Measurements from ENCODE around the gene GRWD1.

Gene GRWD1

DNA sequence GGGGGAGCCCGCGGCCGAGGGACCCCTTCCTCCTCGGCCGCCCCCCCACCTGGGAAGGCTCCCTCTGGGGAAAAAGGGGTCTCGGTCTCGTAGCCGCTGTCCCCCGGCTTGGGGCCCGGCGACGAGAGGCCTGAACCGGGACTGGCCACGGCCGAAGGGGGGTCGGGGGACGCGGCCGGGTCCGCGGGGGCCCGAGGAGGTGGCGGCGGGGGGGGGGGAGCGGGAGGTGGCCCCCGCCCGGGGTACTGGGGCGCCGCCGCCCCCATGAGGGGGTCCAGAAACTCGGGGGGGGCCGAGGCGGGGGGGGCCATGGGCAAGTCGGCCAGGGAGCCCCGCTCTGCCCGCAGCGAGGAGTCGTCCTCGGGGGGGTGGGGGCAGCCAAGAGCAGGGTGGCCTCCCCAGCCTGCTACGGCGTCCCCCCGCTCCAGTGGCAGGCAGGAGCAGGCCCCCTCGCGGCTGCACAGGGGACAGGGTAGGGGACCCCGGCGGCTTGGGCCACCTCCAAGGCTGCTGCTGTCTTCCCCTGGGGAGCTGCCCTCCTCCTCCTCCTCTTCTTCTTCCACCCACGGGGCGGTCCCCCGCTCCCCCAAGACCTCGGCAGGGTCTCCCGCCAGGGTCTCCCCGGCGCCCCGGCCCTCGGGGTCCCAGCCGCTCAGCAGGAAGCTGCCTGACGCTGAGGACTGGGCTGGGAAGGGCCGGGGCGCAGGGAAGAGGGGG is 53.0 kb downstream of the GRWD1 start:
- no peak for FAIRE-seq

DNA sequence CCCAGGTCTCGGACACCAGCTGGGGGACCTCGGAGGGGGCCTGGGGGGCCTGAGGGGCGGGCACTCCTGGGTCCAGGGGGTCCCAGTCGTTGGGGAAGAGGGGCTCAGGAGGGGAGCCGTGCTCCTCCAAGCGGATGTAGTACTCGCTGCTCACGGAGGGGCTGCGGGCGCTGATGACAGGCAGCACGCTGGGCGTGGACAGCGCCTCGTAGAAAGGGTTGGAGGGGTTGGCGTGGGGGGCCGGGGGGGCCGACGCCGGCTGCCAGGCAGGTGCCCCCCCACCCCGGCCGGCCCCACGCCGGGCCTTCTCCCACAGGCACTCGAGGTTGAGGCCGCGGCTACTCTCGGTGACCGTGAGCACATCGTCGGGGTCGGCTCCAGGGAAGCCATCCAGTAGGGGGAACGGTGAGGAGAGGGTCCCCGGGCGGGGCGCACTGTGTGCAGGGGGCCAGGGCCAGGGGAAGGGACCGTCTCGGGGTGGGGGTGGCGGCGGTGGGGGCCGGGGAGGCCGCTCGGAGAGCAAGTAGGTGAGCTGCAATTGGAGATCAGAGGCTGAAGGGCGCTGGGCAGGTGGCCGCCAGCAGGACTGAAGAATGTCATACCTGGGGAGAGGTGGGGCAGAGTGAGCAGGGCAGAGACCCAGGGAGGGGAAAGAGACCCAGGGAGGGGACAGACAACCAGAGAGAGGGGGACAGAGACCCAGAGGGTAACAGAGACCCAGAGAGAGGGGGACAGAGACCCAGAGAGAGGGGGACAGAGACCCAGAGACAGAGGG is 53.7 kb downstream of the GRWD1 start:
- FAIRE-seq: no peak

DNA sequence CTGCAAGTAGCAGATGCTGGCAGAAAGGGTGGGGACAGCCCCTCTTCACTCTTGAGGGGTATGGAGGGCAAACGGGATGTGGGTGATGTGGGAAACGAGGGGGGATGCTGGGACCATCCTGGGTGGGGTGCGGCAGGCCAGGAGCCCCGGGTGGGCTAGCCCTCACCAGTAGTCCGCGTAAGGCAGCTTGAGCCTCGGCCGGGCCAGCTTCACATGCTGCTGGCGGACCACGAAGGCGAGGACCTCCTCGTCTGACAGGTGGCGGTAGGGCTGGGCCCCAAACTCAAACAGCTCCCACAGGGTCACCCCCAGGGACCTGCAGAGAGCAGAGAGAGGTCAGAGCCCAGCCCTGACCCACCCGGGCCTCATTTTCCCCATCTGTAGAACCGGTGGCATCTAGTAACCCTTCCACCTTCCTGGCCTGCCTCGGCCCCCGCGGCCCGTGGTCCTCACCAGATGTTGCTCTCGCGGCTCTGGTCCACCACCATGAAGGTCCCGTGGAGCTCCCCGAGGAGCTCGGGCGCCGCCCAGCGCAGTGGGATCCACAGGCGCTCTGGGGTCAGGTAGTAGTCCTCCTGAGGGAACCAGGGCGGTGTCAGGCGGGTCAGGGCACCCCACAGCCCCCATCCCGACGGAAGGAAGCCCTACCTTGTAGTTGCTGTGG is 55.2 kb downstream of the GRWD1 start:
- no peak for FAIRE-seq

DNA sequence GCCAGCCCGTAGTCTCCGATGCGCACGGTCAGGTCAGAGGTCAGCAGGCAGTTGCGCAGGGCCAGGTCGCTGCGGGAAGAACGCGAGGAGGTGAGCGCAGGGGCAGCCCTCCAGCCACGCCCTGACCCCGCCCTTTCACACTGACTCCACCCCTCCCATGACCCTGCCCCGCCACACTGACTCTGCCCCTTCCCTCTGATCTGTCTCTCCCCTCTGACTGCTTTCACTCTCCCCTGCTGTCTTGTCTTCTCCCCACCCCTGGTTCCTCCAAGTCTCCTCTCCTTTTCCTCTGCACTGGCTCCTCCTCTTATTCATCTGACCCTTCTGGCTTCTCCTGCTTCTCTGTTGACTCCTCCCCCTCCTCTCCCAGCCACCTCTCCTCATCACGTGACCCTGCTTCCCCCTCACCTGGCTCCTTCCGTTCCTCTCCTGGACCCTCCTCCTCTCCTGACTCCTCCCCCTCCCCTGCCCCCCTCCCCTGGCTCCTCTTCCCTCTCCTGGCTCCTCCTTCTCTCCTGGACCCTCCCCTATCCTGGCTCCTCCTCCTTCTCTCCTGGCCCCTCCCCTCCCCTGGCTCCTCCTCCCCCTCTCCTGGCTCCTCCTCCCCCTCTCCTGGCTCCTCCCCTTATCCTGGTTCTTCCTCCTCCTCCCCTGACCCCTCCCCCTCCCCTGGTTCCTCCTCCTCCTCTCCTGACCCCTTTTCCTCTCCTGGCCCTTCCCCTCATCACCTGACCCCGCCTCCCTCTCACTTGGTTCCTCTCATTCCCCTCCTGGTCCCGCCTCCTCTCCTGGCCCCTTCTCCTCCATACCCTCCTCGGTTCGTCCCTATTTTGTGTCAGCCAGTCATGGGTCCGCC is 55.9 kb downstream of the GRWD1 start:
- FAIRE-seq: no peak

DNA sequence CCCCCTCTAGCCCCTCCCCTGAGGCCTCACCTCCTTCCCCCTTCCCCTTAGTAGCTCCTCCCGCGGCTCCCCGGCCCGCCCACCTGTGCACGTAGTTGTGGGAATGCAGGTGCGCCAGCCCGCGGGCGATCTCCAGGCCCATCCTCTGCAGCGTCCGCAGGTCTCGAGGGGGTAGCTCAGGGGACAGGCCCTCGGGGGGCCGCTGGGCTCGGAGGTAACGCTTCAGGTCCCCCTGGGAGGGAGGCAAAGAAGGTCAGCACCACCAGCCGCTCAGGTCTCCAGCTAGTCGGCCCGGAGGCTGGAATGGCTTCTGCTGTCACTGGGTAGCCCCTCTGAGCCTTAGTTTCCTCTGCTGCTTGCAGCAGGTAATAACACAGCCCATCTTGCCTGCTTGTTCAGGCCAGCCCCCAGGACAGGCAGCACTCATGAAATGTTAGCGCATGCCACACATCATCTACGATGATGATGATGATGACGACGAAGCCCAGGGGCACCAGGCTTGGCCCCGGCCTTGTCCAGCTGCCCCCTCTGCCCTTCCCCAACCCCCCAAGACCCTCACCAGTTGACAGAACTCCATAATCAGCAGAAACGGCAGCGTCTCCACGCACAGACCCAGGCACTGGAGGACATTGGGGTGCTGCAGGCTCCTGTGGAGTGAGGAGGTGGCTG is 56.7 kb downstream of the GRWD1 start:
- no peak for FAIRE-seq

DNA sequence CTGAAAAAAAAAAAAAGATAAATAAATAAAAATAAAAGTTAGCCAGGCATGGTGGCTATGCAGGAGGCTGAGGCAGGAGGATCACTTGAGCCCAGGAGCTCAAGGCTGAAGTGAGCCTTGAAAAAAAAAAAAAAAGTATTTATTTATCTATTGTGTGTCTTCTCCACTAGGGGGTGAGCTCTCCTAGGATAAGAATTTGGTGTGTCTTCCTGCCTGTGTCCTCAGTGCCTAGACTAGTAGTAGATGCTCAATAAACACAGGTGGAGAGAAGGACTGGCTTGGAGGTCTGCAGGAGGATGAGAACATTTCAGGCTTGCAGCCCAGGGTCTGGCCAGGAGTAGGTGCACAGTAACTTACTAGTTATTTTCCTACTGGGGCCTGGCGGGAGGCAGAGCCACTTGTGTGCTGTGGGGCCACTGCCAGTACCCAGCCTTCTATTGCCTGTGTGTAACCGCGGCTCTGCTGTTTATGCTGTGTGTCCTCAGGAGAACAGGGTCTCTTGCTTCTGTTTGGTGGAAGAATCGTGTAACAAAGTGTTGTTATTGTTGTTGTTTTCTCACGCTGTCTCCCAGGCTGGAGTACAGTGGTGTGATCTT is 60.5 kb downstream of the GRWD1 start:
- FAIRE-seq: no peak

Data from islet of Langerhans (tissue), 1 donor.